GM23248 (cell line): ENCODE data around the gene RNF224.

Source experiments
- EZH2 ChIP-seq: fragments of 200-600 bp; sonication (generic); IDR thresholded peaks from 2 replicates; pipeline ENCODE4 v1.6.1; 2018; ENCODE audit warnings: antibody characterized with exemption, mild to moderate bottlenecking; ENCODE audit not compliant: insufficient read depth, poor library complexity, severe bottlenecking
- EZH2phosphoT487 ChIP-seq: fragments of 200-600 bp; sonication (generic); IDR thresholded peaks from 2 replicates; pipeline ENCODE4 v1.6.1; 2018; ENCODE audit warnings: antibody characterized with exemption, moderate library complexity, mild to moderate bottlenecking, low read depth; ENCODE audit not compliant: insufficient read depth

GRCh38 chr9:137225699-137226331 is 1.5 kb upstream of the RNF224 start:
- TF ChIP-seq EZH2phosphoT487 (no peak), EZH2 (no peak)
